Activated CD4-positive, CD25-positive, alpha-beta regulatory T cell treated with anti-CD3 and anti-CD28 coated beads, Interleukin-2, amount 50 U/mL, for 24 hours (primary cell): ENCODE results near the gene MYO10.

Experiments used
- ATAC-seq, 2 donors: fragments of 150-1000 bp; cut with Tn5 transposase; one replicate each; pipeline ENCODE4 v1.10.0; 2021; ENCODE audit warnings: mild to moderate bottlenecking in 1 of 2, moderate library complexity in 1 of 2

The MYO10 gene

GRCh38 chr5:16916262-16916878, 19.7 kb downstream of the MYO10 start:
- no peak for ATAC-seq

- ATAC-seq = no peak
Observed at GRCh38 chr5:16914584-16914983, 21.5 kb downstream of the MYO10 start.

GRCh38 chr5:16914108-16914435, 22.0 kb downstream of the MYO10 start:
- no peak for ATAC-seq

GRCh38 chr5:16913187-16914107, 22.6 kb downstream of the MYO10 start:
- ATAC-seq = no peak

- no peak for ATAC-seq
Observed at GRCh38 chr5:16912080-16912479, 24.0 kb downstream of the MYO10 start.

- no peak for ATAC-seq
Observed at GRCh38 chr5:16909464-16909863, 26.6 kb downstream of the MYO10 start.

GRCh38 chr5:16907270-16907669, 28.8 kb downstream of the MYO10 start:
- ATAC-seq = no peak

- no peak for ATAC-seq
Observed at GRCh38 chr5:16906255-16906654, 29.8 kb downstream of the MYO10 start.

GRCh38 chr5:16903480-16904300, 32.4 kb downstream of the MYO10 start:
- ATAC-seq = no peak

GRCh38 chr5:16902846-16903245, 33.2 kb downstream of the MYO10 start:
- ATAC-seq = no peak

GRCh38 chr5:16901021-16901644, 35.0 kb downstream of the MYO10 start:
- ATAC-seq = no peak

GRCh38 chr5:16899171-16899570, 36.9 kb downstream of the MYO10 start:
- no peak for ATAC-seq

- ATAC-seq = no peak
Observed at GRCh38 chr5:16897800-16898199, 38.3 kb downstream of the MYO10 start.

GRCh38 chr5:16897284-16897704, 38.8 kb downstream of the MYO10 start:
- ATAC-seq = no peak

GRCh38 chr5:16896767-16897166, 39.3 kb downstream of the MYO10 start:
- ATAC-seq = no peak

GRCh38 chr5:16894236-16895057, 41.6 kb downstream of the MYO10 start:
- ATAC-seq = no peak

- no peak for ATAC-seq
Observed at GRCh38 chr5:16891033-16891432, 45.1 kb downstream of the MYO10 start.

- ATAC-seq = no peak
Observed at GRCh38 chr5:16889972-16890519, 46.0 kb downstream of the MYO10 start.

- no peak for ATAC-seq
Observed at GRCh38 chr5:16889203-16889971, 46.7 kb downstream of the MYO10 start.

- no peak for ATAC-seq
Observed at GRCh38 chr5:16888694-16889124, 47.4 kb downstream of the MYO10 start.
